Neuronal stem cell (in vitro differentiated cells): Measurements from ENCODE around the gene SDC1.

Experiments
- DNase-seq: peaks from one replicate; pipeline ENCODE4 v3.0.0-alpha.2; 2013; ENCODE audit warnings: low spot score
- H2AFZ ChIP-seq: one replicate; pipeline ENCODE4 v1.6.1; 2013; ENCODE audit warnings: mild to moderate bottlenecking, low read length, inconsistent platforms
- H2AK5ac ChIP-seq: 2 replicates; pipeline ENCODE4 v1.6.1; 2013; ENCODE audit warnings: low read depth, mild to moderate bottlenecking, inconsistent platforms, low read length, moderate library complexity, mixed read lengths
- H2BK120ac ChIP-seq: 2 replicates; pipeline ENCODE4 v1.6.1; 2013; ENCODE audit warnings: low read depth, mild to moderate bottlenecking, inconsistent platforms, low read length, moderate library complexity, mixed read lengths
- H2BK12ac ChIP-seq: one replicate; pipeline ENCODE4 v1.6.1; 2013; ENCODE audit warnings: low read length, inconsistent platforms
- H2BK15ac ChIP-seq: 2 replicates; pipeline ENCODE4 v1.6.1; 2013; ENCODE audit warnings: mild to moderate bottlenecking, low read length, inconsistent platforms, mixed read lengths
- H2BK5ac ChIP-seq: one replicate; pipeline ENCODE4 v1.6.1; 2013; ENCODE audit warnings: inconsistent platforms, mild to moderate bottlenecking, low read length, moderate library complexity
- H3K14ac ChIP-seq: one replicate; pipeline ENCODE4 v1.6.1; 2013; ENCODE audit warnings: low read length, inconsistent platforms
- H3K18ac ChIP-seq: 2 replicates; pipeline ENCODE4 v1.6.1; 2013; ENCODE audit warnings: low read length, inconsistent platforms
- H3K23ac ChIP-seq: 2 replicates; pipeline ENCODE4 v1.6.1; 2013; ENCODE audit warnings: low read depth, mild to moderate bottlenecking, mixed read lengths, low read length, inconsistent platforms; ENCODE audit not compliant: poor library complexity
- H3K27ac ChIP-seq: replicated peaks from 3 replicates; pipeline ENCODE4 v1.5.1; 2013; ENCODE audit warnings: low read length, inconsistent platforms
- H3K27me3 ChIP-seq, 3 experiments: 2 replicates each; pipeline ENCODE4 v1.6.1; 2013; ENCODE audit warnings: low read length in 3 of 3, mild to moderate bottlenecking in 2 of 3, inconsistent platforms in 1 of 3, low read depth in 1 of 3, mixed read lengths in 1 of 3, moderate library complexity in 1 of 3; ENCODE audit not compliant: control insufficient read depth in 3 of 3, insufficient read depth in 3 of 3
- H3K36me3 ChIP-seq, 2 donors: replicated peaks in 1 of 2; 2 replicates each; pipeline ENCODE4 v1.6.1; 2013; ENCODE audit warnings: low read length in 2 of 2; ENCODE audit not compliant: control insufficient read depth in 2 of 2, insufficient read depth in 2 of 2
- H3K4ac ChIP-seq: 2 replicates; pipeline ENCODE4 v1.6.1; 2013; ENCODE audit warnings: inconsistent platforms, mild to moderate bottlenecking, low read length, moderate library complexity
- H3K4me1 ChIP-seq, 2 donors: 1 replicate in 1 of 2; 2 replicates in 1 of 2; pipeline ENCODE4 v1.6.1; 2013; ENCODE audit warnings: low read length in 2 of 2, low read depth in 1 of 2; ENCODE audit not compliant: control insufficient read depth in 2 of 2, insufficient read depth in 1 of 2
- H3K4me2 ChIP-seq: one replicate; pipeline ENCODE4 v1.6.1; 2013; ENCODE audit warnings: mild to moderate bottlenecking, low read length, inconsistent platforms; ENCODE audit not compliant: insufficient read depth, poor library complexity, severe bottlenecking
- H3K4me3 ChIP-seq, 2 donors: 2 replicates each; pipeline ENCODE4 v1.5.1; 2013; ENCODE audit warnings: low read length in 2 of 2, mild to moderate bottlenecking in 2 of 2, inconsistent platforms in 1 of 2, moderate library complexity in 1 of 2
- H3K79me1 ChIP-seq: one replicate; pipeline ENCODE4 v1.6.1; 2013; ENCODE audit warnings: low read depth, mild to moderate bottlenecking, inconsistent platforms, low read length, moderate library complexity
- H3K9ac ChIP-seq: one replicate; pipeline ENCODE4 v1.6.1; 2013; ENCODE audit warnings: mild to moderate bottlenecking, low read depth, low read length, inconsistent platforms; ENCODE audit not compliant: poor library complexity
- H3K9me3 ChIP-seq, 2 donors: replicated peaks in 1 of 2; 2 replicates each; pipeline versions ENCODE3 to v1.6.1; 2013; ENCODE audit warnings: low read length in 2 of 2, mild to moderate bottlenecking in 2 of 2, inconsistent platforms in 1 of 2, low read depth in 1 of 2, mixed read lengths in 1 of 2, moderate library complexity in 1 of 2; ENCODE audit not compliant: control insufficient read depth in 2 of 2, insufficient read depth in 1 of 2
- H4K8ac ChIP-seq: one replicate; pipeline ENCODE4 v1.6.1; 2013; ENCODE audit warnings: low read depth, mild to moderate bottlenecking, inconsistent platforms, low read length, moderate library complexity
- H4K91ac ChIP-seq: one replicate; pipeline ENCODE4 v1.6.1; 2013; ENCODE audit warnings: low read length, low read depth, mild to moderate bottlenecking, inconsistent platforms; ENCODE audit not compliant: poor library complexity
- WGBS, 2 donors: extraction: QIAGEN DNeasy Blood & Tissue Kit; methylation state at CpG; one replicate each; pipeline ENCODE4 v1.1.7; 2013; ENCODE audit warnings: missing lambda C conversion rate in 2 of 2, mixed read lengths in 1 of 2; ENCODE audit not compliant: insufficient read length in 2 of 2, insufficient replicate concordance in 1 of 2; ENCODE audit errors: extremely low coverage in 2 of 2; 5-methylcytosine and 5-hydroxymethylcytosine counted together

SDC1 gene

DNA sequence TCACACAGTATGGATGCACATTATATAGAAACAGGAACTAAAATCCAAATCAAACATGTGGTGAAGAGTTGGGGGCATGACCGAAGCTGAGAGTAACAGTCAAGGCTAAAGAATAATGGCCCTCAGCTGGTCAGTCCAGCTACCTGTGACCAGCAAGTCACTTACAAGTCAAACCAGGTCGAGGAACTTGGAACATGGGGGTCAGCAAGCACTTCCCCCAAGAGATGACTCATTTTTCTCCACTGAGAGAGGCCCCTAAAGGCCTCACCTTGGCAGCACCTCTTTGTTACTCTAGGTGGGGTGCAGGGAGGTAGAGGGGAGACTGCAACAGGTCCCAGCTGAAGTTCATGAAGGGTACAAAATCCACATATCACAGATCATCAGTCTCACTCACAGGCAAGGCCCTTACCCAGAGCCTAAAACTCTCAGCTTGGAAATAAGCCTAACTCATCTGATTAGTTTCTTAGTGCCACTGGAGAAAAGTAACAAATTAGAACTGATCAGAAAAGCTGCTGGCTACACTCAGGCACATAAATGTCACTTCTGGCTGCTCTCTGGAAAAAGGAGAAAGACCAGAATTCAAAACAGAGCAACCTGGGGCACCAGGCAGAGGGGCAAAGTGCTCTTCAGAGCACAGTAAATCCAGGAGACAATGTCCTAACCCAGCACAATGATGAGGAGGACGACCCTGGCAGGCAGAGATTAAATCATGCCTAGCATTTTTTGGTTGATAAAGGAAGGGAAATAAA, 4.0 kb downstream of the SDC1 start:
- H4K8ac ChIP-seq: no peak overlapping the region
- H2AK5ac ChIP-seq: no peak overlapping the region
- no peak overlapping the region for H3K4me2 ChIP-seq
- H4K91ac ChIP-seq: no peak overlapping the region
- H2BK15ac ChIP-seq: no peak overlapping the region
- H3K4ac ChIP-seq: no peak overlapping the region
- no CpG with 5 or more reads among the region's 3 CpGs for WGBS, 2 donors
- no peak overlapping the region for H2BK5ac ChIP-seq
- no peak overlapping the region for H2AFZ ChIP-seq
- peaks cover 14 to 56% of the 10 kb centered on the region in 2 donors for H3K36me3 ChIP-seq
- H3K27ac ChIP-seq: no peak overlapping the region
- no peak overlapping the region for H3K9ac ChIP-seq
- H3K23ac ChIP-seq: no peak overlapping the region
- H3K4me1 ChIP-seq: peaks cover 13 to 22% of the 10 kb centered on the region in 2 donors
- H3K79me1 ChIP-seq: peaks cover 37% of the 10 kb centered on the region
- H2BK120ac ChIP-seq: no peak overlapping the region
- H2BK12ac ChIP-seq: no peak overlapping the region
- H3K14ac ChIP-seq: no peak overlapping the region
- H3K4me3 ChIP-seq: no peak overlapping the region
- H3K9me3 ChIP-seq: no peaks in the 10 kb centered on the region
- H3K18ac ChIP-seq: no peak overlapping the region
- peaks cover 0 to under 1% (median 0%) of the 10 kb centered on the region in 3 experiments for H3K27me3 ChIP-seq
- no peak for DNase-seq

DNA sequence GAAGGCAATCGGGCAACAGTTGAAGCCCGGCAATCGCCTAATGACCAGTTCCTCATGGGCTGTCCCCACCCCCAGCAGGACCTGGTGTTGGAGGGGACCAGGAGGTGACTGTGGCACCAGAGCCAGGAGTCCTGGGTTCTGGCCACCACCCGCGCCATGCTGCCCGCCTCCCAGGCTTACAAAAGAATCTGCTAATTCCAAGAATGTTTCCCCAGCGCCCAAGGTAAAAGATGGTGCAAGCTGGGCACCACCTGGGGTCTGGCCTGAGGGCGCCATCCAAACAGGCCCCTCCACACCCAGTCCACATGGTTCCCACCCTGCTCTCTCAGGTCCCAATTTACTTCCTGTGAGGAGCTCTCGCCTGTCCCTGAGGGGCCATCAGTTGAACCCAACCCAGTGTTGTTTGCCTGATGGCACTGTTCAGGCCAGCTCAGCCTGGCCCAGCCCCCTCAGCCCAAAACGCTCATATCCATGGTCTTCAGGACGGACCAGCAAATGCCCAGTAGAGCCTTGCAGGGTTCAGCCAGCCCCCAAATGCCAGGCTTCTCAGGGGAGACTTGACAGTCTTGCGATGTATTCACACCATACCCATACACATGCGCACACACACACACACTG, 5.1 kb downstream of the SDC1 start:
- Histone ChIP-seq H2BK15ac (no peak overlapping the region), H3K27me3 (no peaks in the 10 kb centered on the region), H2BK5ac (no peak overlapping the region), H2BK12ac (no peak overlapping the region), H3K14ac (peak overlapping the region; percentile 25), H3K79me1 (peaks cover 45% of the 10 kb centered on the region), H3K9me3 (no peaks in the 10 kb centered on the region), H3K4ac (no peak overlapping the region), H3K27ac (no peak overlapping the region), H3K9ac (no peak overlapping the region), H2BK120ac (no peak overlapping the region), H3K23ac (no peak overlapping the region), H3K4me1 (peaks cover 11 to 24% of the 10 kb centered on the region in 2 donors), H3K18ac (peak overlapping the region; percentile 27), H3K4me3 (no peak overlapping the region), H4K91ac (no peak overlapping the region), H2AFZ (no peak overlapping the region), H2AK5ac (peak overlapping the region; percentile 40), H3K36me3 (peaks cover 14 to 64% of the 10 kb centered on the region in 2 donors), H3K4me2 (no peak overlapping the region), H4K8ac (no peak overlapping the region)
- no peak for DNase-seq
- no CpG with 5 or more reads among the region's 13 CpGs for WGBS, 2 donors

DNA sequence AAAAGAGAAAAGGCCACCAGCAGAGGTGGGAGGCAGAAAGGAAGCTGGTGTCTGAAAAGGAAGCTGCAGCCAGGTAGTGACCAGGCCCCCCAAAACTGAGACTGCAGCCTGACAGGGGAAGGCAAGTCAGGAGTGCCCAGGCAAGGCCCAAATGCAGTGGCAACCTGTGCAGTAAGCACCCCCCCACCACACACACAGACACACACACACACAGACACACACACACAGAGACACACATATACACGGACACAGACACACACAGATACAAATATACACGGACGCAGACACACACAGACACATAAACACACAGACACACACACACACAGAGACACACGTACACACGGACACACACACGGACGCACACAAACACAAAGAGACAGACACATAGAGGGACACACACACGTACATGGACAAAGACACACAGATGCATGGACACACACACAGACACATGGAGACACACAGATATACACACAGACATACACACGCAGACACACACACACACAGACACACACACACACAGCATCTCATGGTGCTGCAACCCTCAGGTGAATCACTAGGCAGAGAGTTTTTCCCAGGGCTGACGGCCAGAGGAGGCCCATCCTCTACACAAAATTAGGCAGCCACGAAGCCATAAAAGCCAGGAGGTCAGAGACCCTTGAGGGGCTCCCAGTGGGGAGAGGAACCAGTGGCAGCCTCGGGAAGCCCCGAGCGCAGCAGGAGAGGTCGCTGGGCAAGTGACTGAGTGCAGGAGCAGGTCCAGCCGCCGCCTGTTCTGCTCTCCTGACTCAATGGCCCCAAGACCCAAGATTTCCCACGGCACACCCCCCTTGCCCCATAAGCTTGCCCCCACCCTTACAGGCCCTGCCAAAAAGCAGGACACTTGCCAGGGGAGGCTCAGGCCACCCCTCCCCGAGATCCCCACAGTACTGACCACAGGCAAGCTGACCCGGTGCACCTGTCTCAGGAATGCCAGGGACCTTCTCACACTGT, 6.3 kb downstream of the SDC1 start:
- WGBS, 2 donors: no CpG with 5 or more reads among the region's 20 CpGs
- H4K8ac ChIP-seq: no peak overlapping the region
- H3K4me1 ChIP-seq: peaks cover 15 to 29% of the 10 kb centered on the region in 2 donors
- no peak overlapping the region for H3K27ac ChIP-seq
- H3K18ac ChIP-seq: peak overlapping the region; percentile 13
- no peak overlapping the region for H4K91ac ChIP-seq
- no peak overlapping the region for H2BK5ac ChIP-seq
- DNase-seq: no peak
- no peak overlapping the region for H2BK15ac ChIP-seq
- H3K27me3 ChIP-seq: no peaks in the 10 kb centered on the region
- peaks cover 14 to 65% of the 10 kb centered on the region in 2 donors for H3K36me3 ChIP-seq
- no peak overlapping the region for H3K4me3 ChIP-seq
- H3K4me2 ChIP-seq: no peak overlapping the region
- peak overlapping the region; percentile 82 for H3K9ac ChIP-seq
- H3K14ac ChIP-seq: no peak overlapping the region
- no peaks in the 10 kb centered on the region for H3K9me3 ChIP-seq
- H2AFZ ChIP-seq: no peak overlapping the region
- no peak overlapping the region for H2BK12ac ChIP-seq
- H3K23ac ChIP-seq: peak overlapping the region; percentile 36
- H3K79me1 ChIP-seq: peaks cover 42% of the 10 kb centered on the region
- H3K4ac ChIP-seq: no peak overlapping the region
- H2BK120ac ChIP-seq: no peak overlapping the region
- H2AK5ac ChIP-seq: no peak overlapping the region
